NCI-H2196 (cell line): ENCODE measurements around the gene KIF22.
"Not testable (repeated sequence)": the region's sequence is repeated elsewhere in the genome, so short reads cannot be mapped to it uniquely, and the experiment has no call there.

Experiments
- DNase-seq: peaks from one replicate; lab custom pipeline; 2025; ENCODE audit not compliant: unreplicated experiment; lab: John Stamatoyannopoulos, UW

Gene KIF22

GRCh38 chr16:29813644-29814562 lies 23.4 kb downstream of the KIF22 start:
- DNase-seq: no peak

GRCh38 chr16:29814592-29814991 lies 24.0 kb downstream of the KIF22 start:
- no peak for DNase-seq

- peak; percentile 65 for DNase-seq
These were observed 24.6 kb downstream of the KIF22 start for GRCh38 chr16:29815032-29815721.

- DNase-seq: peak; percentile 99
These were observed 25.5 kb downstream of the KIF22 start, which contains the start of gene PAGR1 for GRCh38 chr16:29815793-29816693. TSS of gene PAGR1 (plus strand) at chr16:29816152. CDS start at chr16:29816526, 374 bp downstream.

- DNase-seq: peak; percentile 58
These were observed 26.3 kb downstream of the KIF22 start for GRCh38 chr16:29816694-29817441.

- DNase-seq: no peak
These were observed 27.5 kb downstream of the KIF22 start for GRCh38 chr16:29818082-29818481.

- peak; percentile 8 for DNase-seq
These were observed 29.0 kb downstream of the KIF22 start for GRCh38 chr16:29819506-29819905.

GRCh38 chr16:29820271-29820701 lies 29.7 kb downstream of the KIF22 start, which contains the start of gene MVP:
TSS of gene MVP (plus strand) at chr16:29820462. CDS start at chr16:29830550, 10,088 bp downstream.
- DNase-seq: peak; percentile 75

GRCh38 chr16:29820730-29821642 lies 30.4 kb downstream of the KIF22 start:
- DNase-seq: peak; percentile 26

GRCh38 chr16:29821643-29822115 lies 31.1 kb downstream of the KIF22 start:
- no peak for DNase-seq

- no peak for DNase-seq
These were observed 34.1 kb downstream of the KIF22 start for GRCh38 chr16:29824589-29825144.

GRCh38 chr16:29825145-29826044 lies 34.8 kb downstream of the KIF22 start:
- no peak for DNase-seq

- DNase-seq: no peak
These were observed 35.8 kb downstream of the KIF22 start for GRCh38 chr16:29826342-29826695.

- DNase-seq: no peak
These were observed 40.2 kb downstream of the KIF22 start for GRCh38 chr16:29830774-29831173.

GRCh38 chr16:29831490-29831889 lies 40.9 kb downstream of the KIF22 start:
- DNase-seq: no peak

GRCh38 chr16:29833219-29833618 lies 42.7 kb downstream of the KIF22 start:
- DNase-seq: not testable (repeated sequence)

- DNase-seq: no peak
These were observed 43.5 kb downstream of the KIF22 start for GRCh38 chr16:29834079-29834478.

- no peak for DNase-seq
These were observed 45.4 kb downstream of the KIF22 start for GRCh38 chr16:29835926-29836325.
